Measurements from ENCODE around the gene GALNT12.

Gene GALNT12

GRCh38 chr9:98849563-98849962, 42.1 kb downstream of the GALNT12 start:
- TF ChIP-seq JUND (IDR thresholded peaks at IDR 0.05; ENCODE audit: low read depth): no peak
- in situ Hi-C loops (cut with HindIII; ENCODE audit: low pct_unique_long_range_greater_than_20kb, low sequenced_read_pairs): no loop called here
- no peak for DNase-seq (ENCODE audit: low read depth in 1 of 2, low spot score in 1 of 2)

GRCh38 chr9:98850851-98851729, 43.6 kb downstream of the GALNT12 start:
- no peak for TF ChIP-seq JUND (IDR thresholded peaks at IDR 0.05; ENCODE audit: low read depth)
- in situ Hi-C loops (cut with HindIII; ENCODE audit: low pct_unique_long_range_greater_than_20kb, low sequenced_read_pairs): no loop called here
- DNase-seq (ENCODE audit: low read depth in 1 of 2, low spot score in 1 of 2): no peak

- in situ Hi-C loops (cut with HindIII; ENCODE audit: low pct_unique_long_range_greater_than_20kb, low sequenced_read_pairs): no loop called here
- DNase-seq (ENCODE audit: low read depth in 1 of 2, low spot score in 1 of 2): no peak
- TF ChIP-seq JUND (IDR thresholded peaks at IDR 0.05; ENCODE audit: low read depth): no peak
These were observed 44.4 kb downstream of the GALNT12 start for GRCh38 chr9:98851730-98852459.

- DNase-seq (ENCODE audit: low read depth in 1 of 2, low spot score in 1 of 2): no peak
- TF ChIP-seq JUND (IDR thresholded peaks at IDR 0.05; ENCODE audit: low read depth): no peak
- in situ Hi-C loops (cut with HindIII; ENCODE audit: low pct_unique_long_range_greater_than_20kb, low sequenced_read_pairs): no loop called here
These were observed 44.9 kb downstream of the GALNT12 start for GRCh38 chr9:98852460-98852734.

- TF ChIP-seq JUND (IDR thresholded peaks at IDR 0.05; ENCODE audit: low read depth): no peak
- DNase-seq (ENCODE audit: low read depth in 1 of 2, low spot score in 1 of 2): no peak
- in situ Hi-C loops (cut with HindIII; ENCODE audit: low pct_unique_long_range_greater_than_20kb, low sequenced_read_pairs): no loop called here
These were observed 45.5 kb downstream of the GALNT12 start for GRCh38 chr9:98852961-98853360.

GRCh38 chr9:98854266-98854665, 46.8 kb downstream of the GALNT12 start:
- no peak for DNase-seq (ENCODE audit: low read depth in 1 of 2, low spot score in 1 of 2)
- in situ Hi-C loops (cut with HindIII; ENCODE audit: low pct_unique_long_range_greater_than_20kb, low sequenced_read_pairs): no loop called here
- no peak for TF ChIP-seq JUND (IDR thresholded peaks at IDR 0.05; ENCODE audit: low read depth)

- DNase-seq (ENCODE audit: low read depth in 1 of 2, low spot score in 1 of 2): no peak
- no peak for TF ChIP-seq JUND (IDR thresholded peaks at IDR 0.05; ENCODE audit: low read depth)
- in situ Hi-C loops (cut with HindIII; ENCODE audit: low pct_unique_long_range_greater_than_20kb, low sequenced_read_pairs): no loop called here
These were observed 48.1 kb downstream of the GALNT12 start for GRCh38 chr9:98855592-98855991.

- DNase-seq (ENCODE audit: low read depth in 1 of 2, low spot score in 1 of 2): no peak
- TF ChIP-seq JUND (IDR thresholded peaks at IDR 0.05; ENCODE audit: low read depth): no peak
- in situ Hi-C loops (cut with HindIII; ENCODE audit: low pct_unique_long_range_greater_than_20kb, low sequenced_read_pairs): no loop called here
These were observed 49.5 kb downstream of the GALNT12 start for GRCh38 chr9:98856982-98857381.

GRCh38 chr9:98859941-98860340, 52.5 kb downstream of the GALNT12 start:
- TF ChIP-seq JUND (IDR thresholded peaks at IDR 0.05; ENCODE audit: low read depth): no peak
- no peak for DNase-seq (ENCODE audit: low read depth in 1 of 2, low spot score in 1 of 2)
- in situ Hi-C loops (cut with HindIII; ENCODE audit: low pct_unique_long_range_greater_than_20kb, low sequenced_read_pairs): no loop called here

GRCh38 chr9:98860871-98861293, 53.4 kb downstream of the GALNT12 start:
- DNase-seq (ENCODE audit: low read depth in 1 of 2, low spot score in 1 of 2): peak; percentile 21 to 58
- TF ChIP-seq JUND (IDR thresholded peaks at IDR 0.05; ENCODE audit: low read depth): no peak
- in situ Hi-C loops (cut with HindIII; ENCODE audit: low pct_unique_long_range_greater_than_20kb, low sequenced_read_pairs): no loop called here

GRCh38 chr9:98861781-98862504, 54.5 kb downstream of the GALNT12 start:
- in situ Hi-C loops (cut with HindIII; ENCODE audit: low pct_unique_long_range_greater_than_20kb, low sequenced_read_pairs): no loop called here
- peak; percentile 16 to 50 for DNase-seq (ENCODE audit: low read depth in 1 of 2, low spot score in 1 of 2)
- no peak for TF ChIP-seq JUND (IDR thresholded peaks at IDR 0.05; ENCODE audit: low read depth)

- in situ Hi-C loops (cut with HindIII; ENCODE audit: low pct_unique_long_range_greater_than_20kb, low sequenced_read_pairs): no loop called here
- no peak for DNase-seq (ENCODE audit: low read depth in 1 of 2, low spot score in 1 of 2)
- TF ChIP-seq JUND (IDR thresholded peaks at IDR 0.05; ENCODE audit: low read depth): no peak
These were observed 55.5 kb downstream of the GALNT12 start for GRCh38 chr9:98862936-98863335.
